Stimulated activated CD4-positive, alpha-beta T cell treated with anti-CD3 and anti-CD28 coated beads, TNF-alpha, amount 100 ng/mL, for 48 hours (primary cell): ENCODE results near the gene AP3D1.
"Not testable (repeated sequence)": the region's sequence is repeated elsewhere in the genome, so short reads cannot be mapped to it uniquely, and the experiment has no call there.

Source experiments
- DNase-seq, 3 donors: peaks; one replicate each; pipeline ENCODE4 v3.0.0-alpha.2; 2020; ENCODE audit warnings: low read depth in 3 of 3

The AP3D1 gene

GRCh38 chr19:2150794-2151338, 500 bp downstream of the AP3D1 start:
- DNase-seq = no peak

GRCh38 chr19:2149980-2150793, 1.2 kb downstream of the AP3D1 start:
- no peak for DNase-seq

GRCh38 chr19:2148482-2149135, 2.8 kb downstream of the AP3D1 start:
- DNase-seq = no peak

GRCh38 chr19:2145831-2146241, 5.5 kb downstream of the AP3D1 start:
- DNase-seq = no peak

GRCh38 chr19:2144190-2144589, 7.2 kb downstream of the AP3D1 start:
- DNase-seq = no peak

GRCh38 chr19:2142173-2142829, 9.1 kb downstream of the AP3D1 start:
- no peak for DNase-seq

- no peak for DNase-seq
These were observed 11.2 kb downstream of the AP3D1 start for GRCh38 chr19:2140138-2140569.

GRCh38 chr19:2139385-2140137, 11.8 kb downstream of the AP3D1 start:
- DNase-seq = no peak

GRCh38 chr19:2138061-2138728, 13.2 kb downstream of the AP3D1 start:
- DNase-seq = no peak

- no peak for DNase-seq
These were observed 14.6 kb downstream of the AP3D1 start for GRCh38 chr19:2136796-2137195.

- no peak for DNase-seq
These were observed 15.6 kb downstream of the AP3D1 start for GRCh38 chr19:2135474-2136402.

- no peak for DNase-seq
These were observed 18.5 kb downstream of the AP3D1 start for GRCh38 chr19:2132731-2133490.

- DNase-seq = no peak
These were observed 19.2 kb downstream of the AP3D1 start for GRCh38 chr19:2132191-2132590.

GRCh38 chr19:2131012-2131975, 20.1 kb downstream of the AP3D1 start:
- DNase-seq = not testable (repeated sequence)

- DNase-seq = no peak
These were observed 21.2 kb downstream of the AP3D1 start for GRCh38 chr19:2129892-2130770.

- no peak for DNase-seq
These were observed 21.9 kb downstream of the AP3D1 start for GRCh38 chr19:2129486-2129885.

GRCh38 chr19:2129022-2129421, 22.3 kb downstream of the AP3D1 start:
- no peak for DNase-seq
